Measurements from ENCODE around the gene FBRSL1.

FBRSL1 gene

DNA sequence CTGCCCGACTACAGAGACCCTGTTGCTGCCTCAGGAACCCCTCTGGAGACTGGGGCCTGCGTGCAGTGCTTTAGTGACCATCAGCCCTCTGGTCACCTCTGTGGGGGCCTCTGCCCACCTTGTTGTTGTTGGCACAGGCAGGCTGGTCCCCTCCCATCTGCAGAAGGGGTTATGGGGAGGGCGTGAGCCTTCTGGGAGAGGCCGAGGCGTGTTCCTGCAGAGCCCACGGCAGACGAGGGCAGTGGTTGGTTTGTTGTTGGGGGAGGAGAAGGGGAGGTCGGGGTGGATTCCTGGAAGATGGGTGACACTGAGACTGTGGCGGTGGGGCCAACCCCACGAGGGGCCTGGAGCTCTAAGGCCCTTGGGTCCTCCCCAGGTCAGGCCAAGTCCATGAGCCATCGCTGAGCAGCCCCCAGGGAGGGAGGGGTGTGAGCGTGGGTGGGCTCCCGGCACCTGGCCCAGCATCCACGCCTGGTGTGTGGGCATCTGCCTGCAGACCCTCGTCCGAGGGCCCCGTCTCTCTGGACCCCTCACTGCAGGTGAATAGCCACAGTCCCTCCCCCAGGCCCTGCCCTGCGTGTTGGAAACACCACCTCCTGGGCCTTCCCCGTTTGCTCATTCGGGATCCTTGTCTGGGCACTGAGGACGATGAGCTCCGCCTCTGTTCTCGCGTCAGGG, 23.6 kb downstream of the FBRSL1 start:
- no peak for DNase-seq

DNA sequence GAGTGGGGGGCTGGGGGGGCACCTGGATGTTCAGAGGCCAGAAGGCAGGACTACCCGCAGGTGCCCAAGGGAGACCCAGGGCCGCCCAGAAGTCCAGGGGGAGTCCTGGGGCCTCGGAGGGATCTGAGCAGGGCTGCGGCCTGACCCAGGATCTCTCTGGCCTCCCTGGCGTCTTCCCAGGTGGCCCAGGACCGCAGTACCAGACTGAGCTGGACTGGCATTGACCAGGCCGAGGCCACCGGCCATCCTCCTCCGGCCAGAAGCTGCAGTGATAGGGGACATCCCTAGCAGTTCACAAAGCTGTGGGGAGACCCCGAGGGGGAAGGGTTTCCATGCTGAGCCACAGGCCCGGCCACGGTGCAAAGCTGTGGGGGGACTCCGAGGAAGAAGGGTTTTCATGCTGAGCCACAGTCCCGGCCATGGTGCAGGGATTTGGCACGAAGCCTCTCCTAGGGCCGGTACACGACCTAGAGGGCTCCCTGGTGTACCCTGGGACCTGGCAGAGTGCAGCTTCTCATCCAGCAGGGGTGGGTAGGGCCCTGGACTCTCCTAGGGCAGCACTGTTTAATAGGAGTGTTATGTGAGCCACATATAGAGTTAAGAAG, 24.4 kb downstream of the FBRSL1 start:
- DNase-seq: no peak

DNA sequence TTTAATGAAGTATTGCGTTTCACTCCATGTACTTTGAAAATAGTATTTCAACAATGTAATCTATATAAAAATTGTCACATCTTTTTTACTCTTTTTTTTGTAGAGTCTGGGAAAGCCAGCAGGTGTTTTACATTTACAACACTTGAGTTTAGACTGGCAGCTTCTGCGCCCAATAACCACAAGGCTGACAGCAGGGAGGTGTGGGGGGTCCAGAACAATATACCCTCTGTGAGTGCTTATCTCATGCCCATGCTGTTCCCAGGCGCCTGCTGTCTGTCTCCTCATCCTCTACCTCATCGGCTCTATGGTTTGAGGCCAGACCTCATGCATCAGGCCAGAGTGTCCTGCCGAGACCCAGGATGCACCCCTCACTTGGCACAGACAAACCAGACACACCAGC, 24.9 kb downstream of the FBRSL1 start:
- no peak for DNase-seq

DNA sequence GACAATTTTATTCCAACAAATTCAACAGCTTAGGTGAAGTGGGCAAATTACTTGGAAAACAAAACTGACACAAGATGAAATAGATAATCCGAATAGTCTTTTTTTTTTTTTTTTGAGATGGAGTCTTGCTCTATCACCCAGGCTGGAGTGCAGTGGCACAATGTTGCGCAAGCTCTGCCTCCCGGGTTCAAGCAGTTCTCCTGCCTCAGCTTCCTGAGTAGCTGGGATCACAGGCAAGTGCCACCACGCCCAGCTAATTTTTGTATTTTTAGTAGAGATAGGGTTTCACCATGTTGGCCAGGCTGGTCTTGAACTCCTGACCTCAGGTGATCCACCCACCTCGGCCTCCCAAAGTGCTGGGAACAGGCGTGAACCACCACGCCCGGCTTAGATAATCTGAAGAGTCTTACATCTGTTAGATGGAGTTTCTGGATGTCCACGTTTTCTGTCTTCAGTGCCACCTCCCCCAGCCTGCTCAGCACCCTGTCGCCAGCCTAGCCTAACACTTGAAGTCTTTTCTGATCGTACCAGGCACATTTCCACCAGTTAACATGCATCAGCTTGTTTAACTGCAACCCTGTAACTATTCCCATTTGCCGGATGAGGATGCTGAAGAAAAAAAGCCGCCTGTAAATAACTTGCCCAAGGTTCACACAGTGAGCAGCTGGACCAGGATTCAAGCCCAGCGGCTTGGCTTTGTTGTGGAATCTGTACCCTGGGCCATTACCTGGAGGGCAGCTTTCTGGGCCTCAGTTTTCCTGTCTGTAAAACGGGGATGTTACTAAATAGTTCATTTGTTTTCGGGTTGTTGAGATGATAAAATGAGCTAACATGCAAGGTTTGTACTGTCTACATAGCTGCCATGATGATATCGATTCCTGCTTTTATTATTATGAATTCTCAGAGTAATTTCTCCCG, 26.4 kb downstream of the FBRSL1 start:
- DNase-seq: no peak

DNA sequence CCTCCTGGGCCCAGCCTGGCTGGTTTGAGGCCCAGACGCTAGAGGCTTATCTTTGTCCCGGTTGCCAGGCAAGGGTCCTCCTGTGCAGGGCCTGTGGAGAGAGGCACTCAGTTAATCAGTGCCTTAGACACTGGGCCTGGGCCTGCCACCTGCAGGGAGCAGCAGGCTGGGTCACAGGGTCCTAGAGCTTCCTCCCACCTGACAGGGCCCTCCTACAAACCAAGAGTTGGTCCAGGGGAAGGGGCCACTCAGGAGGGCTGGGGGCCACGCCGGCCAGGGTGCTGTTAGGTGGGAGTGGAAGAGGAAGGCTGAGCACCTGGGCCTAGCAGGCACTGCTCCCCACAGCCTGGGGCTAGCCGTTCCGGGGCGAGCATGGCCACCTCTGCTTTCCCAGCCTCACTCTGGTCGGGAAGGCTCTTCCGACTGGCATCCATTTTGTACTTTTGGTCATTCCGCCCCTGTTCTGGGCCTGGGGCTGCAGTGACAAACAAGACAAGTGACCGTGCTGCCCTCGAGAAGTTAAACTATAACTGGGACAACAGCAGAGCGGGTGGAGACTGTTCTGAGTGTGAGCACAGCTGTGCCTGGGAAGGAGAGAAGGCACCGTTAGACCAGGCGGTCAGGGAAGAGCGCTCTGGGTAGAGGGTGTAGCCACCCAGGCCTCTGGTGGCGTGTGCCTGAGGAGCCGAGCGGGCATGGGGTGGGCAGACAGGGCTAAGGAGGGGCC, 27.2 kb downstream of the FBRSL1 start:
- DNase-seq: no peak

DNA sequence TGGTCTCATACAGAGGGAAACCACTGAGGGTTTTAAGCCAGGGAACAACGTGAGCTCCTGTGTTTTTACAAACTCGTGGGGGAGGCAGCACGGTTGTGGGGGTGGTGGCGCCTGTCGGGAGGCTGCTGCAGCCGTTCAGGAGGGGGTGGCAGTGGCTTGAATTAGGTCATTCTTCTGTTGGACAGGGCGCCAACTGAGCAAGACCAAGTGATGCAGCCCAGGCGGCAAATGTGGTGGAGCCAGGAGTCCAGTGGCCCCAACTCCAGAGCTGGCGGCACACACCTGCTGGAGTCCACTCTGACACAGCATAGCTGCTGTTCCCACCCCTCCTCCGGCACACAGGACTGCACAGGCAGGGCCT, 27.8 kb downstream of the FBRSL1 start:
- DNase-seq: no peak

DNA sequence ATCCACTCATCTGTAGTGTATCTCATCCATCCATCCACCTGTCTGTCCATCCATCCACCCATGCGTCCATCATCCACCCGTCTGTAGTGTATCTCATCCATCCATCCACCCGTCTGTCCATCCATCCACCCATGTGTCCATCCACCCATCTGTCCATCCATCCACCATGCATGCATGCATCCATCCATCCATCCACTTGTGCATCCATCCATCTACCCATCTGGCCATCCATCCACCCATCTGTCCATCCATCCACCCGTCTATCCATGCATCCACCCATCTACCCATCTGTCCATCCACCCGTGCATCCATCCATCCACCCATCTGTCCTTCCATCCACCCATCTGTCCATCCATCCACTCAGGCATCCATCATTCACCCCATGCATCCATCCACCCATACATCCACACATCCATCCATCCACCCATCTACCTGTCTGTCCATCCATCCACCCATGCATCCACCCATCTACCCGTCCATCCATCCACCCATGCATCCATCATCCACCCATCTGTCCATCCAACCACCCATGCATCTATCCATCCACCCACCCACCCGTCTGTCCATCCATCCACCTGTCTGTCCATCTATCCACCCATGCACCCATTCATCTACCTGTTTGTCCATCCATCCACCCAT, 28.5 kb downstream of the FBRSL1 start:
- DNase-seq: no peak

GRCh38 chr12:132520421-132521199, 30.7 kb downstream of the FBRSL1 start:
- no peak for DNase-seq

DNA sequence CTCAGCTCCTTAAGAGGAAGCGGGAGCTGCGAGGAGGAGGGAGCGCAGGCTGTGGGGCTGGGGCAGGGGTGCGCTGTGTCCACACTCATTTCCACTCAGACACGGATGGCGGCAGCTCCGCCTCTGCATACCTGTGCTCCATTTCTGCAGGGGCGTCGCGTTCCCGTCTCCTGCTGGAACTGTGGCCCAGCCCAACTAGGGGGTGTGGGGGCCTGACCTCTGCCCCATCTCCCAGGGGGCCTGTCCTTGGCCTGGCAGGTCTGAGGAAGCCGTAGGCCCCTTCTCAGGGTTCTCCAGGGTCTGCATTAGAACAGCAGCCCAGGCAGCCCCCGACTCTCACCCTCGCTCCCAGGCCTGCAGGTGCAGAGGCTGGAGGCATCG, 31.2 kb downstream of the FBRSL1 start:
- DNase-seq: no peak

DNA sequence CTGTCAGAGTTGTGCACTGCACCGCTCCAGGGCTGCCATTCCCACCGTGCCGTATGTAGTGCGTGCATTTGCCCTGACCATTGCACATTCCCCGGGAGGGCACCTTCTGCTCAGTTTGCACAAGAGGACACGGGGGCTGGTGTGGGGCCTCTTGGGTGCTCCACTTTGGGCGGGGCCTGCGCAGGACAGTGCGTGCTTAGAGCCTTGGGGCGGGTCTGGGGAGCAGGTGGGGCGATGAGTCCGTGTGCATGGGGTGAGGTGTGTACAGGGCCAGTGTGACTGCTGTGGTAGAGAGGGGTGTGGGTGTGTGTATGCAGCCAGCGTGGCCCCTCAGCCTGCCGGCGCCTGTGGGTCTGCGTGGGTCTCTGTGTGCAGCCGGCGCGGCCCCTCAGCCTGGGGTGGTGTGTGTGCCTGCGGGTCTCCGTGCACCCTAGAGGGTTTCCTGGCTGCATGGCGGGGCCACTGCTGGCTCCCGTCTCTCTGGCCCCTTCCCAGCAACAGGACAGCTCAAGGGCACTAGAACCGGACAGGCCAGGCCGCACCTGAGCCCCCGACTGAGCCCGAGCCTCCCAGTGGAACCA, 31.9 kb downstream of the FBRSL1 start:
- DNase-seq: no peak

GRCh38 chr12:132522592-132523380, 32.8 kb downstream of the FBRSL1 start:
- peak; percentile 20 to 34 for DNase-seq

DNA sequence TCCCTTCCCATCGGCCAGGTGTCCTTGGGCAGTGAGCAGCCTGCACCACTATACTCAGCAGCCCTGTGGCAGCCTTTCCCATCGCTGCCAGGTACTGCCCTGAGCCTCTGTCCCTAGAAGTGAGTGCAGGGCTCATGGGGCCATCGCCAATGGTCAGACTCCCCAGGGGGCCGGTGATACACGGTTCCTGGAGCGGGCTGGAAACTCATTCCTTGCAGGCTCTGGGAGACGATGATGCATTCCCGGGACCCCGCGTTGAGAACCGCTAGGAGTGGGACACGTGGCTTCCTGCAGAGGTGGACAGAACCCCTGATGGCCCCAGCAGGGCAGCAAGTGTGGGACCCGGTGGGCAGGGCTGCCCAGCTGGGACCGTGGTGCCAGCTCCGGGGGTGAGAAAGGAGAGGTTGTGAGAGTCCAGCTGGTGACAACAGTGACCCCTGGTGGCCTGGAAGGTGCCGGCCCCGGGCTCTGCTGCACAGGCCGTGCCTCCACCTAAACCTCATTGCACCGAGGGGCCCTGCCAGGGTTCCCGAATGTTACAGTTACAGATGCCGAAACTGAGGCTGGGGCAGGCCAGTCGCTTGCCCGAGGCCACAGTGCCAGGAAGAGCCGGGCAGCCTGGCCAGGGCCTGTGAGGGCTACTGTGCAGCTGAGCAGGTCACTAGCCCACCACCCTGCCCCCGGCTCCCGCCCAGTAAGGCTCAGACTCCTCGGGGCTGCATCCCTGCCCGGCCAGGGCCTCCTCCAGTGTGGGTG, 33.8 kb downstream of the FBRSL1 start:
- DNase-seq: peak; percentile 13 to 15

DNA sequence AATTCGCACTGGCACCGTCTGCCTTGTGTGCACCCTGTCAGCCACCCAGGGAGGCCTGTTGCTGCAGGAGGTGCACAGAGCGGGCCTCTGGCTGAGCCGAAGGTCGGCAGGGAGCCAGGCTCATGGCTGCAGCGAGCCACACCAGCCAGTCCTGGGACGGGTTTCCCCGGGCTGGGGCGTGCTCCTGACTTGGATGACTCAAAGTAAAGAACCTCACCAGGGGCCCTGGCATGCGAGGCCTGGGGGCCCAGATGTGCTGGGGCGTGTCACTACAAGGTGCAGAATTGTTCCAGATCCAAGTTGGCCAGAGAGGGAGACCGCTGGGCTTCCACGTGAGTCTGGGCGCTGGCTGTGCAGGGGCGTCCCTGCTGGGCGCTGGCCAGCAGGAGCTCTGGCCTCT, 34.5 kb downstream of the FBRSL1 start:
- DNase-seq: no peak

DNA sequence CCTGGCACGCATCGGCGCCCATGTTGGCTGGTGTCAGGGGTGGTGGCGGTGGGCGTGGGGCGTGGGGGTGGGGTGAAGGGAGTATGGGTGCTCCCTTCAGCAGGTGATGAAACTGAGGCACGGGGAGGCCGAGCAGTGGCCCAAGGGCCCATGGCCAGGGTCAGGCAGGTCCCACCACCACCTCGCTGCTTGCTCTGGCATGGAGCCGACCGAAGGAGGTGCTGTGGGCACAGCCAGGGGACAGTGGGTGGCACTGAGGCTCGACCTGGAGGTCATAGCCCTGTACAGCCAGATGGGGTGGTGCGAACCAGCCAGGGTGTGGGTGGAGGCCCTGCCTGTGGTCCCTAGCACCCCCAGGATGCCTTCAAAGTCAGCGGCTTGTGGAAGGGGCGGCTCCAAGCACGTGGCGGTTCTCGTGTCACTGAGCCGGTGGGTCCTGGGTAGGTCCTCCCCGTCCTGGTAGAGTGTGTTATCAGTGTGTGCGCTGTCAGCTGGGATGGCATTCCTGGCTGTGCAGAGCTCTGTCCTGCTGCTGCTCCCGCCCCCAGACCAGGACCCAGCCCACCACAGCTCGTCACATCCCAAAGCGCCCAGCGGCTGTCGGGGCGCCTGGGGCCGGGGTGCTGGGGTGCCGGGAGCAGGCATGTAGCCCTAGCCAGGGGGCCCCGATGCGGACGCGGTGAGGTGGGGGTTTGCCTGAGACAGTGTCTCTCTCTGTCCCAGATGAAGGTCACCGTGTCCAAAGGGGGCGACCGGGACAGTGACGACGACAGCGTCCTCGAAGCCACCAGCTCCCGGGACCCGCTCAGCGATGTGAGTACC, 35.3 kb downstream of the FBRSL1 start:
- no peak for DNase-seq

GRCh38 chr12:132525833-132526455, 36.0 kb downstream of the FBRSL1 start:
- no peak for DNase-seq

GRCh38 chr12:132527186-132527882, 37.4 kb downstream of the FBRSL1 start:
- DNase-seq: no peak

DNA sequence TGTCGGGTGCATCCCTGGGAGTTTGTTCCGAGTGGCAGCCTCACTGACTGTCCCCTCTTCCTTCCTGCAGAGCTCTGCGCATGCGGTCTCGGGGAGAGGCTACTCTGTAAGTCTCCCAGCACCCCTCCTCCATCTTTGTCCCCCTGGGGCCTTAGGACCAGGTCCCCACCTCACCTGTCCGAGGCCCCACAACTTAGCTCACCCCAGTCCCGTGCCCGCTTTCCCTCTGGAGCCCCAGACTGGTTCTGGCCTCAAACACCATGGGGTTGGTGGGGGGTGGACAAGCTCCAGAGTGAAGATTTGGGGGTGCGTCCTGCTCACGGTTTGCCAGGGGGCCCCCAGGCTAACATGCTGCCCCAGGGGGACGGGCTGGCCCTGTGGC, 37.9 kb downstream of the FBRSL1 start:
- DNase-seq: no peak

GRCh38 chr12:132528564-132529106, 38.7 kb downstream of the FBRSL1 start:
- DNase-seq: no peak
